GM19324 (cell line): ENCODE measurements around the gene HHLA2.
"Not testable (repeated sequence)": the region's sequence is repeated elsewhere in the genome, so short reads cannot be mapped to it uniquely, and the experiment has no call there.

Experiments used
- ATAC-seq: cut with Tn5 transposase; IDR thresholded peaks from one replicate; pipeline ENCODE4 v1.9.1; 2021; ENCODE audit warnings: mild to moderate bottlenecking, moderate library complexity; ENCODE audit not compliant: unreplicated experiment, low FRiP score

Gene HHLA2, protein sequence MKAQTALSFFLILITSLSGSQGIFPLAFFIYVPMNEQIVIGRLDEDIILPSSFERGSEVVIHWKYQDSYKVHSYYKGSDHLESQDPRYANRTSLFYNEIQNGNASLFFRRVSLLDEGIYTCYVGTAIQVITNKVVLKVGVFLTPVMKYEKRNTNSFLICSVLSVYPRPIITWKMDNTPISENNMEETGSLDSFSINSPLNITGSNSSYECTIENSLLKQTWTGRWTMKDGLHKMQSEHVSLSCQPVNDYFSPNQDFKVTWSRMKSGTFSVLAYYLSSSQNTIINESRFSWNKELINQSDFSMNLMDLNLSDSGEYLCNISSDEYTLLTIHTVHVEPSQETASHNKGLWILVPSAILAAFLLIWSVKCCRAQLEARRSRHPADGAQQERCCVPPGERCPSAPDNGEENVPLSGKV

DNA sequence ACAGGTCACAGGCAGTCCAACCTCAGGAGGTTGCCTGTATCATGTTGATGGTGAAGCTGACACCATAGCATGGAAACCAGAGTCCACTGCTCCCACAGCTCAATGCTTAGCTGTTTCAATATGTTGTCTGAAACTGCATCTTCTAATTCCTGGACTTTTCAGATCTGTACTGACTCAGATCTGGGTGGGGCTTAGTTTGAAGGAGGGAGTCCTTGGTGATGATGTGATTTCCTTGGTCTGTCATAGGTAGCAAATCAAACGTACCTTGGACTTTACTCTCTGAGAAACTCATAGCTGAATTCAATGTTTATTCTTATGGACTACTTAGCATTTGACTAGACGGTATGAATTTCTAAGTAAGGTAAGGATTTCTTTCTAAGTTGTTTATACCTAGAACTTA is at the start of gene HHLA2:
HHLA2 (plus strand) TSS at position 310 of the 400 bp plus-strand sequence. CDS start 55,266 bp downstream, outside the sequence.
- no peak for ATAC-seq

DNA sequence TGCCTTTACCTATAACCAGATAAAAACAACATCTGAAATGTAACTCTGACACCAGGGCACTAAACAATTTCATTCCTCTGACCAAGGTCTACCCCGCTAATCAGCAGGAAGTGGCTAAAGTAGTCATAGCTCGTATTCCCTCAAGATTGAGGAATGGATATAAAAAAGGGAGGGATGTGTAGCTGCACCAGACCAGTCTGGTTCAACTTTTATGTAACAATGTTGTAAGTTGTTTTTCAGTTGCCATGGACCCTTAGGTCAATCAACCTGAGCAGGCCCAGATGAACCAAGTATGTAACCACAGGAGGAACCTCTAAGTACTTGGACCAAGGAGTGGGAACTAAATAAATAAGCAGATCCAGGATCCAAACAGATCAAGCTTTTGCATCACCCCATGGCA is 45.7 kb upstream of the HHLA2 start:
- no peak for ATAC-seq

DNA sequence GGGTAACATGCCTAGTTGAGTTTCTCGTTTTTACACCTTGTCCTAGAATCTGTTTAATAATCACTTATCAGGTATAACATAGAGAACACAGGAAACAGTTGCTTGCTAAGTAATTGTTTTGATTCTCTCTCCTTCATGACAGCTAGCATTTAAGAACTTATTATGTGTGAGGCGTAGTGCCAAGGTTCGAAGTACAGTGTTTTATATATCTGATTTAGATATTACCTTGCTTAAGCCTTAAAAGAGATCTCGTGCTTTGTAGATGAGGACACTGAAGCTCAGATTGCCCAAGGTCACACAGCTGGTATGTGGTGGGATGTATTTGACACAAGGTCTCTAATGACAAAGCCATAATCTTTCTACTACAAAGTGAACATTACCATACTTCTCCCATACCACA is 45.1 kb upstream of the HHLA2 start:
- ATAC-seq, result no peak

DNA sequence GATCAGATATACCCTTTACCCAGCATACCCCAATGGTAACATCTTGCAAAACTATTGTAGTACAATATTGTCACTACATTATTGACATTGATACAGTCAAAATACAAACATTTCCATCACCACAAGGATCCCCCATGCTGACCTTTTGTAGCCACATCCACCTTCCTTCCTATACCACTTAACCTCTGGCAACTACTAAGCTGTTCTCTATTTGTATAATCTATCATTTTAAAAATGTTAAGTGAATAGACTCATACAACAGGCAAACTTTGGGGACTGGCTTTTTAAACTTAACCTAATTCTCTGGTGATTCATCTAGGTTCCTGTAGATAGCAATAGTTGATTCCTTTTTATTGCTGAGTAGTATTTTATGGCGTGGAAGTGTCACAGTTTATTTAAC is 44.5 kb upstream of the HHLA2 start:
- ATAC-seq, result no peak

DNA sequence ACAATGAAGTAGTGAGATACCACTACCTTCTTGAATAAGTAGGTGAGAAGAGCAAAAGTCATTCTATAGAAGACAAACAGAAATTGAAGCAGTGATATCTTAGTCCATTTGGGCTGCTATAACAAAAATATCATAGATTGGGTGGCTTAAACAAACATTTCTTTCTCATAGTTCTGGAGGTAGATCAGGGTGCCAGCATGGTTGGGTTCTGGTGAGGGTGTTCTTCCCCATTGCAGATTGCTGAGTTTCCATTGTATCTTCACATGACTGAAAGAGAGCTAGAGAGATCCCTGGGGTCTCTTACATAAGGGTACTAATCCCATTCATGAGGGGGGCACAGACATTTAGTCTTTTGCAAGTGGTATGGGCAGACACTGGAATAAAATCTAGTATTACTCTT is 41.2 kb upstream of the HHLA2 start:
- ATAC-seq, result no peak

DNA sequence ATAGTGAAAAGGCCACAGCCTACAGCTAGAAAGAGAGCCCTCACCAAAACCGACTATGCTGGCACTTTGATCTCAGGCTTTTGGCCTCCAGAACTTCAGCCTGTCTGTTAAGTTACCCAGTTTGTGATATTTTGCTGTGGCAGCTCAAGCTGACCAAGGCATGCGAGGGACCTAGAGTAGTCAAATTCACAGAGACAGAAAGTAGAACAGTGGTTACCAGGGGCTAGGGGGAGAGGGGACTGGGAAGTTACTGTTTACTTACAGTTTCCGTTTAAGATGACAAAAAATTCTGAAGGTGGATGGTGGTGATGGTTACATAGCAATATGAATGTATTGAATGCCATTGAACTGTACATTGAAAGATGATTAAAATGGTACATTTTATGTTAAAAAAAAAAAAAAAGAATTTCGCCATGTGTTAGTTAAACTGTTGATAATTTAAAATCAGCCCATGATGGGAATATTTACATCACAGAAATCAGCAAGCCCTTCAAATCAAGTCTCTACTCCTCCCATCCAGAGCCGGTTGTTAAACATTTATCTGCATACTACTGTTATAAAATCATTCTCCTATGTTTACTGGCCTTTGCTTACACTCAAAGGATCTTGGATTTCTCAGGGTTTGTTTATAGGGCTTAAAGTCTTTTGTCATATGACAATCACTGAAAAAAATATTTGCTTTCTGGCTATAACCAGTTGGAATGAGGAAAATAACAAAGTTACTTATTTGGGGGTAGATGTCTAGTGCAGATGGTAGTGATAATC is 31.6 kb upstream of the HHLA2 start:
- ATAC-seq, result not testable (repeated sequence)

DNA sequence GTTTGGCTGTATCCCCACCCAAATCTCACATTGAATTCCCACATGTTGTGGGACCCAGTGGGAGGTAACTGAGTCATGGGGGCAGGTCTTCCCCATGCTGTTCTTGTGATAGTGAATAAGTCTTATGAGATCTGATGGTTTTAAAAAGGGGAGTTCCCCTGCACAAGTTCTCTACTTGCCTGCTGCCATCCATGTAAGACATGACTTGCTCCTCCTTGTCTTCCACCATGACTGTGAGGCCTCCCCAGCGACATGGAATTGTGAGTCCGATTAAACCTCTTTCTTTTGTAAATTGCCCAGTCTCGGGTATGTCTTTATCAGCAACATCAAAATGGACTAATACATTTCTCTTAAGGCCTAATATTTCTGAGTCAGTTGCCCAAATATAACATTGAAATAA is 28.1 kb upstream of the HHLA2 start:
- ATAC-seq, result not testable (repeated sequence)

DNA sequence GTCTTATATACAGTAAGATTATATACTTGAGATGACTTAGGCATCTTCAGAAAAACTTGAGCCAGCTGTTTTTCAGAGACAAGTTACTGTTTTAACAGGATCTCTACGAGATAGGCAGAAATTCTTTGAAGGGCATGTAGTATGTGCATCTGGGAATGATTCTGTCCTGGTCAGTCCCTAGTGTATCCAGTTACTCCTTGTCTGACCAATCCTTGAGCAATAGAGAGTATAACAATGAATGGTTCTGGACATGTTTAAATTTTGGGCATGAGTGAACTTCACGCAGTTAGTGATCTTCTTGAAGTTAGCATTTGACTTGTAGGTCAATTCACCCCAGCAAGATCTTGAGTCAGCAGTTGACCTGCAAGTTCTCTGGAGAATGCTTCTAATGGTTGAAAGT is 24.7 kb upstream of the HHLA2 start:
- ATAC-seq, result no peak

DNA sequence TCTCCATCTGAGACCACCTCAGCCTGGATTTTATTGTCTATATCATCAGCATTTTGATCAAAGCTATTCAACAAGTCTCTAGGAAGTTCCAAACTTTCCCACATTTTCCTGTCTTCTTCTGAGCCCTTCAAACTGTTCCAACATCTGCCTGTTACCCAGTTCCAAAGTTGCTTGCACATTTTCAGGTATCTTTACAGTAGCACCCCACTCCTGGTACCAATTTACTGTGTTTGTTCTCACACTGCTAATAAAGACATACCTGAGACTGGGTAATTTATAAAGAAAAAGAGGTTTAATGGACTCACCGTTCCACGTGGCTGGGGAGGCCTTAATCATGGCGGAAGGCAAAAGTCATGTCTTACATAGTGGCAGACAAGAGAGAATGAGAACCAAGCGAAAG is 17.3 kb upstream of the HHLA2 start:
- ATAC-seq, result not testable (repeated sequence)

DNA sequence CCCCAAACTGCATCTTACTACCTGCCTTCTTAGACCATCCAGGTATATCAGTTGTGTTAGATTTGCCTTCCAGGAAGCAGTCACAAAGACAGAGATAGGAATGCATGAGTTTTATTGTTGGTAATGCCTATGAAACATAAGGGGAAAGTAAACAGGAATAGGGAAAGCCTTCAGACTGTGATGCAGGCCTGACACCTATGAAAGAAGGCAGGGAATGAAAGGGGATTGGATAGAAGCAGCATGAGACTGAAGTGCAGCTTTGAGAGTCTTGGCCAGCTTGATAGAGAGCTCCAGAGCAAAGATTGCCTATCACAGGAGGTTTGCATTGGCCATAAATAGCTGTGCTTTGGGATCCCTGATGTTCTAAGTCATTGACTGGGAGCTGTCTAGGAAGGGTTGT is 15.9 kb upstream of the HHLA2 start:
- no peak for ATAC-seq

DNA sequence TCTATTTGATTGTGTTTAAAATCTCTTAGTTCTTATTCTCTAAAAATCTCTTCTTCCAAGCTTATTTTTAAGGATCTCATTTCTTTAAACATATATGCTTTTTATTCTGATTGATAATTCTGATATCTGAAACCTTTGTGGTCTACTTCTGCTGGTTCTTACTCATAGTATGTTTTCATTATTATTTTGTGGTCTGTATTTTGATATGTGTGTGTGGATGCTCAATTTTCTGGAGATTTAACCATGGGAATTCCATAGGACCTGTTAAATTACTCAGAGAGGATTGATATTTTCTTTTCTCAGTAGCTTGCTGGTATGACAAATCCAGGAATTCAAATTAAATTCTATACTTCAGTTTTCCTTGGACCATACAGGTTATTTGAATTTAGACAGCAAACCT is 14.7 kb upstream of the HHLA2 start:
- ATAC-seq, result no peak

DNA sequence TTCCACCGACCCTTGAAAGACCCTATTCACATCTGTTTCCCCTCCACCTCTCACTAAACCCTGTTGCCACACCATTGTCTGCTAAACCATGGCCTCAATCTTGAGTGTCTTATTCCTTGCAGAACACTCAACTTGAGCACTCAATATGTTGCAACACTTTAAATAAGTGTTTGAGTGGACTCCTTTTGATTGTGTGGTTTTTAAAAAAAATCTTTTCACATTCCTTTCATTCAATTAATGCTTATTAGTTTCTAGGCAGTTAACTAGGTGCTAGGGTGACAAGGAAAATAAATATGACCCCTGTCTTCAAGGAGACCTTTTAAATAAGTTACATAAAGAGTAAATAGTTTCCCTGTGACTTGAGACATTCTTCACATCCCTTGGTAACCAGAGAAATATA is 13.3 kb upstream of the HHLA2 start:
- no peak for ATAC-seq

DNA sequence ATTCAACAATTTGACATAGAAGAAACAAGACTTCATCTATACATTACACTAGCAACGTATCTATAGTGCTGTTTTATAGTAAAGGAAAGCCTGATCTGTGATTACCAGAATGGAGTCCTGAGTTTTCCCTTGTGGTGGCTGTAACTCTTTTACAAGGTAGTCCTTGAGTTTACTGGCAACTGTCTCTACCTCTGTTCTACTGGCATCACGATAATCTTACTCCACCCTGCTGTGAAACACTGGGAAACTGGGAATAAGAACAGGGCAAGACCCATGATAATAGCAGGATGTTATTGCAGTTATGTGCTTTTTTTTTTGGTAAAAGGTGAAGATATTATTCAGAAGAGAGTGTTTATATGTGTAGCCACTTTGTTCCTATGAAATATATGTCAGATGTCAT is 12.4 kb upstream of the HHLA2 start:
- ATAC-seq, result no peak

DNA sequence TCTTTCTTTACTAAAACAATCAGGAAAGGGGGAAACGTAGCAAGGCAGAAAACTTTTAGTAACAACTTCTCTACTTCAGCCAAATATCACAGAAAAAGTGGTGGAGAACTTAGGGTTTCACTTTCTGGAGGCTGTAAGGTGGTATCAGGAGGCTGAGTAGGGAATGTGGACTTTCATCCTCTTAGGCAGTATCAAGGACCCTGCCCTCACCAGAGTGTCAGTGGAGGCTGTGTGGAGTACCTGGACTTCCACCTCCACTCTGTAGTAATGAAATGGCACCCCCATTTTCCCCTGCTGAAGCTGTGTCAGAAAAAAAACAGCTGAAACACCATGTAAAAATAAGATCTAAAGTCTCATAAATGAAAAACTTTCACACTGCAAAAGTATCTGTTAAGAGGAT is 11.2 kb upstream of the HHLA2 start:
- ATAC-seq, result no peak

DNA sequence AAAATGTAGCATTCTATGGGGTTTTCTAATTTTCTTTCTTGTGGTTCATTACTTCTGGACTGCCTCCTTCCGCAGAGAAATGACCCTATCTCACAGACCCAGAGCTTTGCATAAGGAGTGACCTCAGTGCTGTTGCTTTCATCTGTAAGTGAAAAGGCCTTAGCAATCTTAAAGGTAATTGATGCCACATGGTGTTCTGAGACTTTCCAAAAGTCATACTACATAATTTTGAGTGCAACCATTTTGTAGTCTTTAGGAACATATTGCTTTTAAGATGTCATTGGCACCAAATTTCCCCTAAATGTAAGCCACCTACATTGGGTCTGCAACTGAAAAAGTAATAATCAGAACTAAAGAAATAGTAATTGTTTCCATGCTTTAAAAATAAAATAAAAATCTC is 9.2 kb upstream of the HHLA2 start:
- ATAC-seq, result no peak

DNA sequence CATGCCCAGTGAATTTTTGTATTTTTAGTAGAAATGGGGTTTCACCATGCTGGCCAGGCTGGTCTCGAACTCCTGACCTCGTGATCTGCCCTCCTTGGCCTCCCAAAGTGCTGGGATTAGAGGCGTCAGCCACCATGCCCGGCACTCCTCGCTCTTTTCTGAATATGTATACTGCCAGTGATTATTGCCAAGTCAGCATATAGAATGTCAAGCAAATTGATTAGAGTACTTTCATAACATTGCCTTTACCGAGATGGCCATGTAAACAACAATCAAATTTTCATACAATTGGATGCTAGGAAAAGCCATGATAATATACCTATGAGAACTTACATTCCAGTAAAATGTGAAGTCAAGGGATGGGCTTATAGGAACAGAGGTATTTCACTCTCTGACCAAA is 8.2 kb upstream of the HHLA2 start:
- not testable (repeated sequence) for ATAC-seq

DNA sequence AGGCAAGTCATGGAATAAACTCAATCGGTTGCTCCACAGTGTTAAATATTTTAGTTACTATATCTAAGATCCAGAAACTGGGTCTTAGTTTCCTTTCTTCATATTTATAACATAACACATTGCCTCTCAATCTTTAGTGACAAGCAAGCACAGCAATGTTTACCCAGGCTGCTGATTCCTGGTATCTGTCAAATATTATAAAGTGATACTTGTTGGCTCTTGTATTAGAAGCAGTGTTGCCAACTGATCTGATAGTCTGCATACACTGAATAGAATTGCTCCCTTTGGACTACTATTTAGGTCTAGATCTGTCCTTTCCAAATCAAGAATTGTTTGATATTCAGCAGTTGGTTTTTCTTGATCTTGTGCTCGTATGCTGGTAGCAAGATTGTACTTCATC is 7.2 kb upstream of the HHLA2 start:
- no peak for ATAC-seq

DNA sequence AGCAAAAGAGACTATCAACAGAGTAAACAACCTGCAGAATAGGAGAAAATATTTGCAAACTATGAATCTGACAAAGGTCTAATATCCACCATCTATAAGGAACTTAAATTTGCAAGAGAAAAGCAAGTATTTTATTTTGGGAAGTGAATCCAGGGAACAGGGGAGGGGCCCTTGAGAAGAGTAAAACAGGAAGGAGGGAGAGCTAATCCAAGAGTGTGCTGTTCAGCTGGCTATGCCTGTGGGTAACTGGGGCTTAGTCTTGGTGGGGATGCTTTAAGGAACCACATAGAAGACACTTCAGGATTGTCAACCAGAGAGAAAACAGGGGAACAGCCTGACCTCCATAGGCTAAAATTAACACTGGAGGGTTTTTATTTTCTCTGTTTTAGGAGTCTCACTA is 3.9 kb upstream of the HHLA2 start:
- no peak for ATAC-seq

DNA sequence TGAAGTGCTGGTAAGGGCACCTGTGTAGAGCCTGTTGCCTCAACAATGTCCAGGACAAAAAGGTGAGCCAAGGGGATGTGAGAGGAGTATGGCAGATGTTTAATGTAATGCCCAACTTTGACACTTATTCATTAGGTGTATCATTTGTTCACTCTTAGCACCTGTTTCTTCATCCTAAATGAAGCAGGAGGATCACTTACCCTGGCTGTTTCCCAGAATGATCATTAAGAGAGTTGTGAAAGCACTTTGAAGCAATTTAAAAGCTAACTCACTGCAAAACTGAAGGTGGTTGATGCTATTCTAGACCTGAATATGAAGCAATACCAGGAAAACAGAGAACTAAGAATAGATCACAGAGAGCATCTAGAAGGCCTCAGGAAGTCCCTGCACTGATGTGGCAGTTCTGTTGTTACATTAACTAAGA is 3.4 kb upstream of the HHLA2 start:
- ATAC-seq, result peak; percentile 69

DNA sequence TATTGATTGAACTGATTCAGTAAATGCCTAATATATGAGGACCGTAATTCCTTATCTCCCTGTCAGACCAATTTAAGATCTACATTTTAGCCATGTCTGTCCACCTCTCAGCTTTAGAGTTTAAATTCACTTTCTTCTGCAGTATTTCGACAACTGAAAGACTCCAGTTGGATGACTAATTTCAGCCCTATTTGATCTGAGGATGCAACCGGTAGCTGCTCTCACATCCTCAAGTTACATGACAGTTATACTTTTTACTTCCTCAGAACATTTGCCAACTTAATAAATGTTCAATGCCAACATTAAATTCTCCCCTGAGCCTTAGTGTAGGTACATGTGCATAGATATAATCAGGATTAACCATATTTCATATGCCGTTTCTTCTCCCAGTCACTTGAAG is 2.5 kb upstream of the HHLA2 start:
- peak; percentile 41 for ATAC-seq

DNA sequence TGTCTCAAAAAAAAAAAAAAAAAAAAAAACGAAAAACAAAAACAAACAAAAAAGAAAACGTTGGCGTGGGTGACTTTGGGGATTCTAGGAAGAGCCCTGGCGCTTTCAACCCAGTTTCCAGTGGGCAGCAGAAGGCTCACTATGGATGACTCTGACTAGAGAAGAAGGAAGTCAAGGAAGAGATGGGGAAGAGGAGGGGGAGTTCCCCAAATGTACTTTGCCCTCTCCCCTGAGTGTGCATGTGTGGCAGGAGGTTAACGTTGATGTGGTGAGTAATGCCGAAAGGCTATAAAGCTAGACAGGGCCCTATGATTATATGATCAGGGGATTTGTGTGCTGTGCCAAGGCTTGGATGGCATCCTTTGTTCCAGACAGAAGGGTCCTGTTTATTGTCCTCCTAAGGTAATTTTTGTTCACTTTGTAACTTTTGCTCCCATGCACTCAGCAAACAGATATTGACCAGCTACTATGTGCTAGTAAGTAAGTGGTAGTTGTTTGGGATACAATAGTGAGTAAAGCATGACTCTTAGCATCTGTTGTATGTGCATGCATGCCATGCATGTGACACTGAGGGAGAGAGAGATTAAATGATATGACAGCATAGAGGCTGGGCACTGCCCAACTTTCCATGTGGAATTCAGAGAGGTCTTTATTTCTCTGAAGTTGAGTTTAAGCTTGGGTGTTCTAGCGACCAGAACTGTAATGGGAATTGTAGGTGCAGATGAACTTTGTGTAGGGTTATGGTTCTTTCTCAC is 750 bp upstream of the HHLA2 start:
- ATAC-seq, result no peak
